GM23338 (cell line): ENCODE results near the gene KLHL8. TPM values are rescaled to one million over a fixed set of nuclear protein-coding genes. Genes with fewer than 3 reads are reported as not detected.

Experiments used
- ATAC-seq: fragments of 200-7000 bp; cut with Tn5 transposase; 3 replicates; pipeline ENCODE4 v1.9.1; 2020
- DNase-seq: peaks from one replicate; pipeline ENCODE4 v3.0.0-alpha.2; 2015; ENCODE audit warnings: low spot score
- H2AFZ ChIP-seq: fragments of 200-600 bp; sonication (generic); 2 replicates; pipeline ENCODE4 v1.8.0; 2016; ENCODE audit warnings: antibody characterized with exemption, mild to moderate bottlenecking, moderate library complexity
- H3F3A ChIP-seq: fragments of 200-600 bp; sonication (generic); replicated peaks from 2 replicates; pipeline ENCODE4 v1.8.0; 2017; ENCODE audit warnings: antibody characterized with exemption, mixed run types, low read depth
- H3K27ac ChIP-seq: fragments of 200-600 bp; sonication (generic); 2 replicates; pipeline ENCODE4 v1.6.1; 2016; ENCODE audit warnings: low read depth
- H3K27me3 ChIP-seq: fragments of 200-600 bp; sonication (generic); 2 replicates; pipeline ENCODE4 v1.8.0; 2016; ENCODE audit warnings: mild to moderate bottlenecking, mixed run types, moderate library complexity; ENCODE audit not compliant: insufficient read depth
- H3K36me3 ChIP-seq: fragments of 200-600 bp; sonication (generic); 2 replicates; pipeline ENCODE4 v1.8.0; 2016; ENCODE audit warnings: mild to moderate bottlenecking; ENCODE audit not compliant: insufficient read depth
- H3K4me1 ChIP-seq: fragments of 200-600 bp; sonication (generic); 2 replicates; pipeline ENCODE4 v1.8.0; 2016; ENCODE audit warnings: mild to moderate bottlenecking, moderate library complexity; ENCODE audit not compliant: insufficient read depth
- H3K4me2 ChIP-seq: fragments of 200-600 bp; sonication (generic); 2 replicates; pipeline ENCODE4 v1.7.1; 2017; ENCODE audit warnings: mixed run types
- H3K4me3 ChIP-seq: fragments of 200-600 bp; sonication (generic); 2 replicates; pipeline ENCODE4 v1.6.1; 2016; ENCODE audit warnings: mixed run types
- H3K79me2 ChIP-seq: fragments of 200-600 bp; sonication (generic); replicated peaks from 2 replicates; pipeline ENCODE4 v1.8.0; 2017; ENCODE audit warnings: mild to moderate bottlenecking; ENCODE audit not compliant: insufficient read depth
- H3K9me2 ChIP-seq: fragments of 200-600 bp; sonication (generic); 2 replicates; pipeline ENCODE4 v1.8.0; 2017; ENCODE audit not compliant: insufficient read depth
- H4K20me1 ChIP-seq: fragments of 200-600 bp; sonication (generic); replicated peaks from 2 replicates; pipeline ENCODE4 v1.8.0; 2017; ENCODE audit warnings: mild to moderate bottlenecking; ENCODE audit not compliant: insufficient read depth
- H3K27ac Mint-ChIP-seq: 2 replicates; pipeline ENCODE4 v1.8.0; 2020; ENCODE audit warnings: inconsistent platforms, mild to moderate bottlenecking, moderate library complexity, mixed read lengths
- H3K27me3 Mint-ChIP-seq: 3 replicates; pipeline ENCODE4 v1.8.0; 2022; ENCODE audit warnings: low read depth, mild to moderate bottlenecking, moderate library complexity, mixed read lengths, inconsistent platforms; ENCODE audit not compliant: insufficient read depth, poor library complexity
- H3K36me3 Mint-ChIP-seq: 3 replicates; pipeline ENCODE4 v1.8.0; 2021; ENCODE audit warnings: low read depth, mild to moderate bottlenecking, inconsistent platforms, moderate library complexity, mixed read lengths
- H3K4me1 Mint-ChIP-seq: 3 replicates; pipeline ENCODE4 v1.8.0; 2020; ENCODE audit warnings: mild to moderate bottlenecking, inconsistent platforms, mixed read lengths
- H3K4me3 Mint-ChIP-seq: 3 replicates; pipeline ENCODE4 v1.8.0; 2021; ENCODE audit warnings: moderate library complexity, mild to moderate bottlenecking, inconsistent platforms, mixed read lengths
- H3K9me3 Mint-ChIP-seq: 3 replicates; pipeline ENCODE4 v1.8.0; 2020; ENCODE audit warnings: moderate library complexity, mild to moderate bottlenecking, inconsistent platforms, mixed read lengths
- CREB1 ChIP-seq: fragments of 250-450 bp; sonication (Bioruptor Pico); IDR thresholded peaks from 2 replicates; pipeline ENCODE4 v1.5.0; 2020; ENCODE audit warnings: low read depth, mild to moderate bottlenecking, moderate library complexity
- ETS1 ChIP-seq: IDR thresholded peaks from 2 replicates; pipeline ENCODE4 v1.6.1; 2016; ENCODE audit warnings: antibody characterized with exemption
- EZH2 ChIP-seq: fragments of 200-600 bp; sonication (generic); IDR thresholded peaks from one replicate; pipeline ENCODE4 v1.8.0; 2017; ENCODE audit warnings: antibody characterized with exemption, mild to moderate bottlenecking, low read depth; ENCODE audit not compliant: unreplicated experiment
- EZH2phosphoT487 ChIP-seq: fragments of 200-600 bp; sonication (generic); IDR thresholded peaks from one replicate; pipeline ENCODE4 v1.8.1; 2018; ENCODE audit warnings: antibody characterized with exemption; ENCODE audit not compliant: unreplicated experiment
- JUNB ChIP-seq: IDR thresholded peaks from one replicate; pipeline ENCODE4 v1.6.1; 2016; ENCODE audit warnings: antibody characterized with exemption; ENCODE audit not compliant: unreplicated experiment
- NANOG ChIP-seq: IDR thresholded peaks from 2 replicates; pipeline ENCODE4 v1.6.1; 2016; ENCODE audit warnings: antibody characterized with exemption, borderline replicate concordance
- POLR2AphosphoS5 ChIP-seq: IDR thresholded peaks from 2 replicates; pipeline ENCODE4 v1.6.1; 2016; ENCODE audit warnings: antibody characterized with exemption, low read depth
- STAT1 ChIP-seq: IDR thresholded peaks from one replicate; pipeline ENCODE4 v1.6.1; 2016; ENCODE audit warnings: antibody characterized with exemption; ENCODE audit not compliant: unreplicated experiment
- ZNF114 ChIP-seq: fragments of 250-450 bp; sonication (Bioruptor Pico); IDR thresholded peaks from 2 replicates; pipeline ENCODE4 v1.5.0; 2020; ENCODE audit warnings: mild to moderate bottlenecking, moderate library complexity
- ZNF331 ChIP-seq: fragments of 250-450 bp; sonication (Bioruptor Pico); IDR thresholded peaks from 2 replicates; pipeline ENCODE4 v1.5.0; 2020; ENCODE audit warnings: low read depth, mild to moderate bottlenecking, moderate library complexity
- polyA plus RNA-seq: library from polyadenylated mRNA; unstranded; fragments of >200 nt; fragmentation: Nextera tagmentation; extraction: Ambion mirVana; gene quantifications from 2 replicates; pipeline ENCODE4 v1.2.1, GENCODE V29; 2016
- total RNA-seq: library from RNA; depleted of rRNA; stranded (reverse); fragments of >200 nt; shearing (Covaris generic); gene quantifications from 2 replicates; pipeline ENCODE4 v1.2.3, GENCODE V29; 2014
- TF ChIP-seq, protein P1 (sequence below), 2 experiments: fragments of 200-600 bp in 1 of 2; sonication (generic) in 1 of 2; conservative IDR thresholded peaks; 2 replicates each; pipeline versions ENCODE4 v1.5.1 to v1.6.1; 2016 to 2017; ENCODE audit warnings: antibody characterized with exemption in 2 of 2, low read depth in 2 of 2, mild to moderate bottlenecking in 2 of 2, moderate library complexity in 1 of 2
- TF ChIP-seq, protein P2 (sequence below): IDR thresholded peaks from one replicate; pipeline ENCODE4 v1.6.1; 2018; ENCODE audit warnings: antibody characterized with exemption; ENCODE audit not compliant: unreplicated experiment
- TF ChIP-seq, protein P3 (sequence below): fragments of 250-450 bp; sonication (Bioruptor Pico); IDR thresholded peaks from 2 replicates; pipeline ENCODE4 v1.5.0; 2020; ENCODE audit warnings: mild to moderate bottlenecking, moderate library complexity

KLHL8 gene
- total and polyA plus RNA-seq, 2 experiments from 2014 or later: 3.3 to 7.2 TPM

DNA sequence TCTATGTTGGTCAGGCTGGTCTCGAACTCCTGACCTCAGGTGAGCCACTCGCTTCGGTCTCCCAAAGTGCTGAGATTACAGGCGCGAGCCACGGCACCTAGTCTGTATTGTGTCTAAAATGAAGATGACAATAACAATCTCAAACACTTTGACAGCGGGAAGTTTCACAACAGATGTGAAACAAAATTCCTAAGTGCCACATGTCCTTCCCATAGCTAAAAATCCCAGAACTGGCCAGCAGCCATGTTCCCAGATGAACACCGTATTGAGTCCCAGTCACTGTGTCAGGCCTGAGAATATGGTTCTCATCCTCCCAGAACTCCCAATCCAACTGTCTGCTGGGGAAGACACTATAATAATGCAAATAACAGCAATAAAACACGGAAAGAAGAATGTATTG, 16.4 kb upstream of the KLHL8 start:
- Mint-ChIP-seq H3K4me1 (no peaks in the 10 kb centered on the region), H3K36me3 (no peaks in the 10 kb centered on the region), H3K27ac (no peak overlapping the region), H3K4me3 (no peak overlapping the region), H3K9me3 (no peaks in the 10 kb centered on the region; the same call in 2 of the 3 replicates), H3K27me3 (peaks cover 4% of the 10 kb centered on the region)
- Histone ChIP-seq H3K36me3 (no peaks in the 10 kb centered on the region), H4K20me1 (no peaks in the 10 kb centered on the region), H3K4me2 (no peak overlapping the region), H3K4me3 (no peak overlapping the region), H3K27ac (no peak overlapping the region), H3K79me2 (no peaks in the 10 kb centered on the region), H3K4me1 (no peaks in the 10 kb centered on the region), H3K27me3 (no peaks in the 10 kb centered on the region), H3F3A (no peaks in the 10 kb centered on the region), H3K9me2 (no peaks in the 10 kb centered on the region), H2AFZ (no peak overlapping the region)
- no peak for TF ChIP-seq EZH2
- TF ChIP-seq NANOG: no peak
- no peak for TF ChIP-seq ZNF331
- TF ChIP-seq ETS1: no peak
- TF ChIP-seq CREB1 (CRISPR knock-in tag): no peak
- no peak for TF ChIP-seq POLR2AphosphoS5
- no peak for TF ChIP-seq JUNB
- TF ChIP-seq, protein P1, sequence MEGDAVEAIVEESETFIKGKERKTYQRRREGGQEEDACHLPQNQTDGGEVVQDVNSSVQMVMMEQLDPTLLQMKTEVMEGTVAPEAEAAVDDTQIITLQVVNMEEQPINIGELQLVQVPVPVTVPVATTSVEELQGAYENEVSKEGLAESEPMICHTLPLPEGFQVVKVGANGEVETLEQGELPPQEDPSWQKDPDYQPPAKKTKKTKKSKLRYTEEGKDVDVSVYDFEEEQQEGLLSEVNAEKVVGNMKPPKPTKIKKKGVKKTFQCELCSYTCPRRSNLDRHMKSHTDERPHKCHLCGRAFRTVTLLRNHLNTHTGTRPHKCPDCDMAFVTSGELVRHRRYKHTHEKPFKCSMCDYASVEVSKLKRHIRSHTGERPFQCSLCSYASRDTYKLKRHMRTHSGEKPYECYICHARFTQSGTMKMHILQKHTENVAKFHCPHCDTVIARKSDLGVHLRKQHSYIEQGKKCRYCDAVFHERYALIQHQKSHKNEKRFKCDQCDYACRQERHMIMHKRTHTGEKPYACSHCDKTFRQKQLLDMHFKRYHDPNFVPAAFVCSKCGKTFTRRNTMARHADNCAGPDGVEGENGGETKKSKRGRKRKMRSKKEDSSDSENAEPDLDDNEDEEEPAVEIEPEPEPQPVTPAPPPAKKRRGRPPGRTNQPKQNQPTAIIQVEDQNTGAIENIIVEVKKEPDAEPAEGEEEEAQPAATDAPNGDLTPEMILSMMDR (conservative IDR thresholded peaks at IDR 0.05; ENCODE audit: low read depth in 2 of 2): no peak
- no peak for TF ChIP-seq STAT1
- TF ChIP-seq EZH2phosphoT487: no peak
- TF ChIP-seq, protein P2, sequence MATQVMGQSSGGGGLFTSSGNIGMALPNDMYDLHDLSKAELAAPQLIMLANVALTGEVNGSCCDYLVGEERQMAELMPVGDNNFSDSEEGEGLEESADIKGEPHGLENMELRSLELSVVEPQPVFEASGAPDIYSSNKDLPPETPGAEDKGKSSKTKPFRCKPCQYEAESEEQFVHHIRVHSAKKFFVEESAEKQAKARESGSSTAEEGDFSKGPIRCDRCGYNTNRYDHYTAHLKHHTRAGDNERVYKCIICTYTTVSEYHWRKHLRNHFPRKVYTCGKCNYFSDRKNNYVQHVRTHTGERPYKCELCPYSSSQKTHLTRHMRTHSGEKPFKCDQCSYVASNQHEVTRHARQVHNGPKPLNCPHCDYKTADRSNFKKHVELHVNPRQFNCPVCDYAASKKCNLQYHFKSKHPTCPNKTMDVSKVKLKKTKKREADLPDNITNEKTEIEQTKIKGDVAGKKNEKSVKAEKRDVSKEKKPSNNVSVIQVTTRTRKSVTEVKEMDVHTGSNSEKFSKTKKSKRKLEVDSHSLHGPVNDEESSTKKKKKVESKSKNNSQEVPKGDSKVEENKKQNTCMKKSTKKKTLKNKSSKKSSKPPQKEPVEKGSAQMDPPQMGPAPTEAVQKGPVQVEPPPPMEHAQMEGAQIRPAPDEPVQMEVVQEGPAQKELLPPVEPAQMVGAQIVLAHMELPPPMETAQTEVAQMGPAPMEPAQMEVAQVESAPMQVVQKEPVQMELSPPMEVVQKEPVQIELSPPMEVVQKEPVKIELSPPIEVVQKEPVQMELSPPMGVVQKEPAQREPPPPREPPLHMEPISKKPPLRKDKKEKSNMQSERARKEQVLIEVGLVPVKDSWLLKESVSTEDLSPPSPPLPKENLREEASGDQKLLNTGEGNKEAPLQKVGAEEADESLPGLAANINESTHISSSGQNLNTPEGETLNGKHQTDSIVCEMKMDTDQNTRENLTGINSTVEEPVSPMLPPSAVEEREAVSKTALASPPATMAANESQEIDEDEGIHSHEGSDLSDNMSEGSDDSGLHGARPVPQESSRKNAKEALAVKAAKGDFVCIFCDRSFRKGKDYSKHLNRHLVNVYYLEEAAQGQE: no peak
- TF ChIP-seq, protein P3, sequence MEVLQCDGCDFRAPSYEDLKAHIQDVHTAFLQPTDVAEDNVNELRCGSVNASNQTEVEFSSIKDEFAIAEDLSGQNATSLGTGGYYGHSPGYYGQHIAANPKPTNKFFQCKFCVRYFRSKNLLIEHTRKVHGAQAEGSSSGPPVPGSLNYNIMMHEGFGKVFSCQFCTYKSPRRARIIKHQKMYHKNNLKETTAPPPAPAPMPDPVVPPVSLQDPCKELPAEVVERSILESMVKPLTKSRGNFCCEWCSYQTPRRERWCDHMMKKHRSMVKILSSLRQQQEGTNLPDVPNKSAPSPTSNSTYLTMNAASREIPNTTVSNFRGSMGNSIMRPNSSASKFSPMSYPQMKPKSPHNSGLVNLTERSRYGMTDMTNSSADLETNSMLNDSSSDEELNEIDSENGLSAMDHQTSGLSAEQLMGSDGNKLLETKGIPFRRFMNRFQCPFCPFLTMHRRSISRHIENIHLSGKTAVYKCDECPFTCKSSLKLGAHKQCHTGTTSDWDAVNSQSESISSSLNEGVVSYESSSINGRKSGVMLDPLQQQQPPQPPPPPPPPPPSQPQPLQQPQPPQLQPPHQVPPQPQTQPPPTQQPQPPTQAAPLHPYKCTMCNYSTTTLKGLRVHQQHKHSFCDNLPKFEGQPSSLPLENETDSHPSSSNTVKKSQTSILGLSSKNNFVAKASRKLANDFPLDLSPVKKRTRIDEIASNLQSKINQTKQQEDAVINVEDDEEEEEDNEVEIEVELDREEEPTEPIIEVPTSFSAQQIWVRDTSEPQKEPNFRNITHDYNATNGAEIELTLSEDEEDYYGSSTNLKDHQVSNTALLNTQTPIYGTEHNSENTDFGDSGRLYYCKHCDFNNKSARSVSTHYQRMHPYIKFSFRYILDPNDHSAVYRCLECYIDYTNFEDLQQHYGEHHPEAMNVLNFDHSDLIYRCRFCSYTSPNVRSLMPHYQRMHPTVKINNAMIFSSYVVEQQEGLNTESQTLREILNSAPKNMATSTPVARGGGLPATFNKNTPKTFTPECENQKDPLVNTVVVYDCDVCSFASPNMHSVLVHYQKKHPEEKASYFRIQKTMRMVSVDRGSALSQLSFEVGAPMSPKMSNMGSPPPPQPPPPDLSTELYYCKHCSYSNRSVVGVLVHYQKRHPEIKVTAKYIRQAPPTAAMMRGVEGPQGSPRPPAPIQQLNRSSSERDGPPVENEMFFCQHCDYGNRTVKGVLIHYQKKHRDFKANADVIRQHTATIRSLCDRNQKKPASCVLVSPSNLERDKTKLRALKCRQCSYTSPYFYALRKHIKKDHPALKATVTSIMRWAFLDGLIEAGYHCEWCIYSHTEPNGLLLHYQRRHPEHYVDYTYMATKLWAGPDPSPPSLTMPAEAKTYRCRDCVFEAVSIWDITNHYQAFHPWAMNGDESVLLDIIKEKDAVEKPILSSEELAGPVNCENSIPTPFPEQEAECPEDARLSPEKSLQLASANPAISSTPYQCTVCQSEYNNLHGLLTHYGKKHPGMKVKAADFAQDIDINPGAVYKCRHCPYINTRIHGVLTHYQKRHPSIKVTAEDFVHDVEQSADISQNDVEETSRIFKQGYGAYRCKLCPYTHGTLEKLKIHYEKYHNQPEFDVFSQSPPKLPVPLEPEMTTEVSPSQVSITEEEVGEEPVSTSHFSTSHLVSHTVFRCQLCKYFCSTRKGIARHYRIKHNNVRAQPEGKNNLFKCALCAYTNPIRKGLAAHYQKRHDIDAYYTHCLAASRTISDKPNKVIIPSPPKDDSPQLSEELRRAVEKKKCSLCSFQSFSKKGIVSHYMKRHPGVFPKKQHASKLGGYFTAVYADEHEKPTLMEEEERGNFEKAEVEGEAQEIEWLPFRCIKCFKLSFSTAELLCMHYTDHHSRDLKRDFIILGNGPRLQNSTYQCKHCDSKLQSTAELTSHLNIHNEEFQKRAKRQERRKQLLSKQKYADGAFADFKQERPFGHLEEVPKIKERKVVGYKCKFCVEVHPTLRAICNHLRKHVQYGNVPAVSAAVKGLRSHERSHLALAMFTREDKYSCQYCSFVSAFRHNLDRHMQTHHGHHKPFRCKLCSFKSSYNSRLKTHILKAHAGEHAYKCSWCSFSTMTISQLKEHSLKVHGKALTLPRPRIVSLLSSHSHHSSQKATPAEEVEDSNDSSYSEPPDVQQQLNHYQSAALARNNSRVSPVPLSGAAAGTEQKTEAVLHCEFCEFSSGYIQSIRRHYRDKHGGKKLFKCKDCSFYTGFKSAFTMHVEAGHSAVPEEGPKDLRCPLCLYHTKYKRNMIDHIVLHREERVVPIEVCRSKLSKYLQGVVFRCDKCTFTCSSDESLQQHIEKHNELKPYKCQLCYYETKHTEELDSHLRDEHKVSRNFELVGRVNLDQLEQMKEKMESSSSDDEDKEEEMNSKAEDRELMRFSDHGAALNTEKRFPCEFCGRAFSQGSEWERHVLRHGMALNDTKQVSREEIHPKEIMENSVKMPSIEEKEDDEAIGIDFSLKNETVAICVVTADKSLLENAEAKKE (CRISPR knock-in tag): no peak
- no peak for TF ChIP-seq ZNF114 (CRISPR knock-in tag)
- DNase-seq: no peak
- no peak for ATAC-seq
